Measurements from ENCODE around the gene ENPP3. TPM values are rescaled to one million over a fixed set of nuclear protein-coding genes. Genes with fewer than 3 reads are reported as not detected.

The ENPP3 gene
- total RNA-seq, 2 experiments from 2014 or later: 1.3 to 2.3 TPM

GRCh38 chr6:131597446-131597845, 39.7 kb upstream of the ENPP3 start:
- no peaks in the 10 kb centered on the region for H3K79me2 ChIP-seq (ENCODE audit: insufficient read depth, low read depth, low read length)
- no peaks in the 10 kb centered on the region for H3K9me2 ChIP-seq (ENCODE audit: insufficient read depth, low read length)
- no peaks in the 10 kb centered on the region for H4K20me1 ChIP-seq (ENCODE audit: insufficient read depth, low read length)
- peak; percentile 13 for DNase-seq (ENCODE audit: low spot score)
- BruUV-seq (replicated peaks): no TSS peak
- no peak overlapping the region for H3K4me2 ChIP-seq (ENCODE audit: low read length)
- no peak overlapping the region for H2AFZ ChIP-seq (ENCODE audit: low read length)
- ChIA-PET POLR2A (no interaction called here), CTCF (ENCODE audit: unreplicated experiment) (no interaction called here)
- H3K36me3 ChIP-seq (ENCODE audit: insufficient read depth, low read length): peaks cover 93% of the 10 kb centered on the region
- intact Hi-C loops (cut with micrococcal nuclease; ENCODE audit: unreplicated experiment): no loop called here
- no peak overlapping the region for H3K4me3 ChIP-seq (ENCODE audit: low read depth, low read length, poor library complexity, severe bottlenecking)
- TF ChIP-seq EZH2phosphoT487 (IDR thresholded peaks at IDR 0.05; ENCODE audit: borderline replicate concordance, low read depth, low read length) (no peak), CTCF (conservative IDR thresholded peaks at IDR 0.05; ENCODE audit: low read length) (peak; percentile 62)
- H3K4me1 ChIP-seq (ENCODE audit: insufficient read depth, low read length, poor library complexity, severe bottlenecking): no peaks in the 10 kb centered on the region
- no peak overlapping the region for H3K27ac ChIP-seq (ENCODE audit: low read depth, low read length, poor library complexity, severe bottlenecking)
- no peaks in the 10 kb centered on the region for H3K9me3 ChIP-seq (ENCODE audit: low read length)

GRCh38 chr6:131600716-131601115, 36.4 kb upstream of the ENPP3 start:
- no peak overlapping the region for H3K4me3 ChIP-seq (ENCODE audit: low read depth, low read length, poor library complexity, severe bottlenecking)
- H3K4me2 ChIP-seq (ENCODE audit: low read length): no peak overlapping the region
- H3K9me2 ChIP-seq (ENCODE audit: insufficient read depth, low read length): no peaks in the 10 kb centered on the region
- H3K79me2 ChIP-seq (ENCODE audit: insufficient read depth, low read depth, low read length): no peaks in the 10 kb centered on the region
- intact Hi-C loops (cut with micrococcal nuclease; ENCODE audit: unreplicated experiment): no loop called here
- TF ChIP-seq CTCF (conservative IDR thresholded peaks at IDR 0.05; ENCODE audit: low read length) (no peak), EZH2phosphoT487 (IDR thresholded peaks at IDR 0.05; ENCODE audit: borderline replicate concordance, low read depth, low read length) (no peak)
- H3K9me3 ChIP-seq (ENCODE audit: low read length): no peaks in the 10 kb centered on the region
- H4K20me1 ChIP-seq (ENCODE audit: insufficient read depth, low read length): no peaks in the 10 kb centered on the region
- H3K36me3 ChIP-seq (ENCODE audit: insufficient read depth, low read length): peaks cover 94% of the 10 kb centered on the region
- no peak overlapping the region for H3K27ac ChIP-seq (ENCODE audit: low read depth, low read length, poor library complexity, severe bottlenecking)
- ChIA-PET CTCF (ENCODE audit: unreplicated experiment) (no interaction called here), POLR2A (interaction anchor here (0.7 to 1.2 kb wide), 6 partner anchors 9 to 71 kb away, joined by 3 to 6 read pairs (median 4); no protein-coding TSS in a partner anchor)
- H2AFZ ChIP-seq (ENCODE audit: low read length): no peak overlapping the region
- no TSS peak for BruUV-seq (replicated peaks)
- H3K4me1 ChIP-seq (ENCODE audit: insufficient read depth, low read length, poor library complexity, severe bottlenecking): no peaks in the 10 kb centered on the region
- no peak for DNase-seq (ENCODE audit: low spot score)

GRCh38 chr6:131602781-131603312, 34.3 kb upstream of the ENPP3 start:
- Histone ChIP-seq H4K20me1 (ENCODE audit: insufficient read depth, low read length) (no peaks in the 10 kb centered on the region), H3K4me2 (ENCODE audit: low read length) (no peak overlapping the region), H3K79me2 (ENCODE audit: insufficient read depth, low read depth, low read length) (no peaks in the 10 kb centered on the region), H3K27ac (ENCODE audit: low read depth, low read length, poor library complexity, severe bottlenecking) (no peak overlapping the region), H3K36me3 (ENCODE audit: insufficient read depth, low read length) (peaks cover 95% of the 10 kb centered on the region), H3K9me3 (ENCODE audit: low read length) (no peaks in the 10 kb centered on the region), H3K9me2 (ENCODE audit: insufficient read depth, low read length) (no peaks in the 10 kb centered on the region), H2AFZ (ENCODE audit: low read length) (no peak overlapping the region), H3K4me3 (ENCODE audit: low read depth, low read length, poor library complexity, severe bottlenecking) (no peak overlapping the region), H3K4me1 (ENCODE audit: insufficient read depth, low read length, poor library complexity, severe bottlenecking) (no peaks in the 10 kb centered on the region)
- no peak for DNase-seq (ENCODE audit: low spot score)
- BruUV-seq (replicated peaks): no TSS peak
- intact Hi-C loops (cut with micrococcal nuclease; ENCODE audit: unreplicated experiment): no loop called here
- CTCF ChIA-PET (ENCODE audit: unreplicated experiment): no interaction called here
- POLR2A ChIA-PET: interaction anchor here (1.1 to 1.3 kb wide), 2 partner anchors 11 to 20 kb away, joined by 3 to 4 read pairs; no protein-coding TSS in a partner anchor
- TF ChIP-seq CTCF (conservative IDR thresholded peaks at IDR 0.05; ENCODE audit: low read length) (no peak), EZH2phosphoT487 (IDR thresholded peaks at IDR 0.05; ENCODE audit: borderline replicate concordance, low read depth, low read length) (no peak)

All from OCI-LY7 (cell line).